Breast epithelium (tissue), 3 donors: ENCODE data around the gene AP1S3.

ENCODE experiments used
- CTCF ChIP-seq, 3 donors: fragments of 450-650 bp; IDR thresholded peaks; one replicate each; pipeline ENCODE4 v1.5.1; 2016 to 2017; ENCODE audit warnings: antibody characterized with exemption in 3 of 3, mild to moderate bottlenecking in 3 of 3, moderate library complexity in 3 of 3
- POLR2A ChIP-seq: fragments of 450-650 bp; IDR thresholded peaks from one replicate; pipeline ENCODE4 v1.6.1; 2016; ENCODE audit warnings: antibody characterized with exemption, mild to moderate bottlenecking, moderate library complexity

GRCh38 chr2:223887127-223887526, 49.7 kb upstream of the AP1S3 start:
- TF ChIP-seq POLR2A (no peak), CTCF (IDR thresholded peaks at IDR 0.05) (no peak)
